NCI-H2171 (cell line): ENCODE results near the gene STC2.
"Not testable (repeated sequence)": the region's sequence is repeated elsewhere in the genome, so short reads cannot be mapped to it uniquely, and the experiment has no call there.

Source experiments
- DNase-seq: peaks from one replicate; lab custom pipeline; 2025; lab: John Stamatoyannopoulos, UW

STC2 gene

DNA sequence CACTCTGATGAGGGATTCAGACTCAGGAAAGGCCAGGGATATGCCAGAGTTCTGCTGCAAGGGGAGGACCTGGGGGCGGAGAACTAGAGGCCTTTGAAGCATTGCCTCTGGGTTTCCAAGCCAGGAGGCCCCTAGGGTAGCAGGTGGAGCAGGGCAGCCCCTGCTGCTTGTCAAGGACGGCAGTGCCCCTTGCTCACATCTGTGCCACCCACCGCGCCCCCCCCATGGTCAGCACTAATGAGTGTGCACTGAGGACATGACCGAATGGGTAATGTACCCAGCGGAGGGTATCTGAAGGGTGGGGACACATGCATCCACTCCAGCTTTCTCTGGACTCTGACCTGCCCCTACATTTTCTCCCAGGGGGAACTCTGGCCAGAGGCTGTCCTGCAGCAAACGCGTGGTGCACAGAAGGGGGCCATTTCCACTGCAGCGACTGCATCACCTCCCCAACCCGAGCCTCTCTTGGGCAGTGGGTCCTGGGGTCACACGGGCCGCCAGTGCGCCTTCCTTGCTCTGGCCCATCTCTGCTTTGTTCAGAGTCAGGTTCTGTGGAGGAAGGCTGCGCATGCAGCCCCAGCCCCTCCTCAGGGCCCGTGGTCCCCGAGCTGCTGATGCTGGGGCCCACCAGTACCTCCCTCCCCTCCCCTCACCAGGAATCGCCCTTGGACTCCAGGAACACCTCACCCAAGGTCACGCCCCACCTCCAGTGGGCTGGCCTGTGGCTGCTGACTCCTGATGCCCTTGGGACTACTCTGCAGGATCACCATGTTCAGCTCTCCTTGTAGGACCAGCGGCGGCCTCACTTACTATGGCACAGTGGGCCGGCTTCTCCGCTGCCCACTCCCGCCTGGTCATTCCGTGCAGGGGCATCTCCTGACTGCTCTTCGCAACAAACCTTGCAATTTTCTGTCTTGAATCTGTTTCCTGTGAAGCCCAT lies 31.2 kb downstream of the STC2 start:
- no peak for DNase-seq

DNA sequence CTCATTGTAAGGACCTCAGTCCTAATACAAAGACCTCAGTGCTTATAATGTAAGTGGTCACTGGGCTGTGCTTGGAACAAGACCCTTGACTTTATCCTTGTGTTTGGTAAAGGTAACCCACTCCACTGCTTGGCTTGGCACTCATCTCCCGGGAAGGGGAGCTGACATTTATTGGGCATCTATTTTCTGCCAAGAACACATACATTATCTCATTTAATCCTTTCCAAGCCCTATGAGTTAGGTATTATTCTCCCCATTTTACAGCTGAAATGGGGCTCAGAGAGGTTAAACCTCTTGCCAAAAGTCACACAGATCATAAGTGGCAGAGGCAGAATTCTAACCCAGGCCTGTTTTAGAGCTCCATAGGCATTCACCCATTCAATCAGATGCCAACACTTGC lies 32.4 kb downstream of the STC2 start:
- DNase-seq: no peak

DNA sequence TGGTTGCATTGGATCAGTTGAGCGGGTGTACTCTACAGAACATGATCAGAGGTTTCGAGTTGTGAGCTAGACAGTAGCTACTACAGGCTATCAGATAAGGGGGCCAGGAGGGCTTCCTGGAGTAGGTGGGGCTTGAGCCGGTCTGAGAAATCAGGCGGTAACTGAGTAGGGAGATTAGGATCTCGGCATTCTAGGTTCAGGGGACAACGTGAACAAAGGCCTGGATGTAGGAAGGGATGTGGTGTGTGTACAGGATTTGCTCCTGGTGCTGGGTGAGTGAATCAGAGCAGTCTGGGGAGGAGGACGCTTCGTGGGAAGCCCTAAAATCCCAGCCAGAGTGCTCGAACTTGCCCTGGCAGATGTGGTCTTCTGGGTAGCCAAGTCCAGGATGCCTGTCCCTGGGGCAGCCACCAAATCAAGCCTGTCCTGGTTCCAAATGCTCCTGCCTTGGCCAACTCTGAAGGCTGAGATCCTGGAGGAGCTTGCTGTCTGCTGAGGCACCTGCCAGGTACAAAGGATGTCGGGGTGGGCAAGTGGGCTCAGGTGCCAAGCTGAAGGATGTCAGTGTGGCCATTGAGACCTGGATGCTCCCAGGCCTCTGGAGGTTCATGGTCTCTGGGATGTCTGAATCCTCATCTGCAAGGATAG lies 33.4 kb downstream of the STC2 start:
- DNase-seq: no peak

DNA sequence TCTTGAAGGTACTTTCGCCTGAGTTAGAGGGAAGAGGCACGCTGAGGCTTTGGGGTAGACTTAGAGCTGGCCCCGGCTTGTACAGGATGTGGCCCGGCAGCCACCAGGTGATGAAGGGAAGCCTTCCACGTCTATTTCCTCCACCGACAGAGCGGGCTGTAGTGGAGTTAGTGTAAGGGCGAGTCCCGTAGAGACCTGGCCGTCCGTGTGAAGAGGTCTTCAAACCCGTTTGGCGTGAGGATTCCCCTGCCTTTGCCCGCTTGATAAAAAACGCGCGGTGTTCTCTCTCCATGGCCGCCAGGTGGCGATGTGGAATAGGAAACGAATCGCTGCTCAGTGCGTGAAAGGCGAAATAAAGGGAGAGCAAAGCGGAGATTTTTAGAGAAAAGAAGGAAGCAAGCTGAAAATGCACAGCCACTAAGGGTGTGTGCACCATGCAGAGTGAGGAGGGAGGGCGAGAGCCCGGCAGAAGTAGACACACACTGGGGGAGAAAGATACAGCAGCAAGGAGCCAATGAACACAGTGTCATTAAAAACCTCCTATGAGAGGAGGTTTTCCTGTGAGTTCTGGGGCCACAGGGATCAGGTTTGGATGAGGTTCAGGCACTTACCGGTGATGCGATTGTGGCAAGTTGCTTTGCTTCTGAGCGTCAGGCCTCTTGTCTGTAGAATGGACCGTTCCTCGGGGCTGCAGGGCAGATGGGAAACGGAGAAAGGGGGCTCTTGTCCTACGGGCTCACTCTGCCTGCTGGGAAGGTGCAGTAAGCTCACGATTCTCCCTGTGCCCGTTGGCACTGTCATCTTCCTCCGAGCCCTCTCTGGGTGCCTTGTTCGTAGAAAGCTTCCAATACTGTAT lies 34.2 kb downstream of the STC2 start:
- peak; percentile 33 for DNase-seq

DNA sequence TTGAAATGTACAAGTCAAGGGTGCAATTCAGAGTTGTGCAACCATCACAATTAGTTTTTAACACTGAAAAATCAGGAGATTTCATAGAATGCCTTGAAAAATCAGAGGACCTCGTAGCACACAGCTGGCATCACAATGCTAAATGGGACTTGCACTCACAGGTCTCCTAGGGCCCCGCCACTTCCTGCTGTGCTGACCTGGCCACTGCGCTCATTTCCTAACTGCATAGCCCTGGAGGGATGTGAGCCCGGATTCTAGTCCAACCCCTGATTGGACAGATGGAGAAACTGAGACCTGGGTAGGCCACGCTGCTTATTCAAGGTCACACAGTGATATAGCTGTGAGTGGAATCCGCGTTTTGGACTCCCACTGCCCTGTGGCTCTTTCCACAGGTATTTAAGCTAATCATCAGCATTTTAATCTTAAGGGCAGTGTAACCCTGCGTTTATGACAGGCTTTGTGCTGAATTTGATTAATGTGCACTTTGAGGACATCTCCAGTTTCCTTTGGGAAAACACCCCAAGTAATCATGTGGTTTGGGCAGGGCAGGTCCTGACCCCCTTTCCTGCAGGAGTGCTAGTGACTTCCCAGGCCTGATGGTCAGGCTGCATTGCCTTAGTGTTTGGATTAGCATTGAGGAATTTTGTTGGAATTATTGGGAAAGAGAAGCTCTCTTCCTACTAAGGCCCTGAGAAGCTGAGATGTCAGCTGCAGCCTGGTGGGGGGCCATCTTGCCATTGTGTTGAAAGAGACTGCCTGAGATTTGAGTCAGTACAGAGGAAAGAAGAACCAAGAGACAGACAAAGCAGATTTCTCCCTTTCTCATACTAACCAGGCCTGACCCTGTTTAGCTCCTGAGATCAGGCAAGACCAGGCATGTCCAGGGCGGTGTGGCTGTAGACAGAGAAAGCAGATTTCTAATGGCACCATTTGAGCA lies 36.2 kb downstream of the STC2 start:
- DNase-seq: no peak

DNA sequence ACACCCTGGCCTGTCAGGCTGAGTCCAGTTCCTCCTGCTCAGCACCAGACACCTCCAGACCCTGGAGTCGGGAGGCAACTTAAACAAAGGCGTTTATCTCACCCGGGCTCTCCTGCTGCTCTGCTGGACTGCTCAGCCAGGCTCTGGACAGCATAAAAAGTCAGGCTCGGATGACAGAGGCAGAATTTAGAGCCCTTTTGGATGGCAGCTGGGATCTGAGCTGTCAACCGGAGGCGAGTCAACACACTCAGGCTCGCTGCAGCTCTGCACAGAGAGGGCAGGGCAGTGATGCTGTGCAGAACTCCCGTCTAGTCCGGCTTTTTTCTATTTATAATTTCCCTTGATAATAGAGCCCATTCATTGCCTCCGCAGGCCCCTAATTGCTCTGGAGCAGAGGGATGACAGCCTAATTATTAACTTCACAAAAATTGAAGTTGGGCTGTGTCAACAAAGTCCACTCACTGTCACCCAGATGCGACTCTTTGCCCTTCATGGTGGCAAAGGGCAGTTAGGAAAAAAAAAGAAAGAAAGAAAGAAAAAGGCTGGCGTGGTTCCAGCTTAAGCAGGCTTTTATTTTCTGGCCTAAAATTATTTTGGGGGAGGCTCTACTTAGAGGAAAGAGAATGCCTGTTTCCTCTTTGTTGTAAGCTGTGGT lies 37.6 kb downstream of the STC2 start:
- no peak for DNase-seq

DNA sequence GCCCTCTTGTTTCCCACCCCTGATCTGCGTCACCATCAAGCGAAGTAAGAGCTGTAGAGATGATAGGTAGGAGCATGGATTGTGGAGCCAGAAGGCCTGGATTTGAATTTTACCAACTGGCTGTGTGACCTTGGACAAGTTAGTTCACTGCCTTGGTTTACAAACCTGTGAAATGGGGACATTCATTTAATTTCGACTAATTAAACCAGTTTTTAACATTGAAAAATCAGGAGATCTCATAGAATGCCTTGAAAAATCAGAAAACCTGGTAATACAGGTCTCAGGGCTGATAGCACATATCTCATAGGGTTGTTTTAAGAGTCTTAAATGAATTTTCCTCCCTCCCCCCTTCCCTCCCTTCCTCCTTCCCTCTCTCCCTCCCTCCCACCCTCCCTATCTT lies 38.8 kb downstream of the STC2 start:
- DNase-seq: no peak

DNA sequence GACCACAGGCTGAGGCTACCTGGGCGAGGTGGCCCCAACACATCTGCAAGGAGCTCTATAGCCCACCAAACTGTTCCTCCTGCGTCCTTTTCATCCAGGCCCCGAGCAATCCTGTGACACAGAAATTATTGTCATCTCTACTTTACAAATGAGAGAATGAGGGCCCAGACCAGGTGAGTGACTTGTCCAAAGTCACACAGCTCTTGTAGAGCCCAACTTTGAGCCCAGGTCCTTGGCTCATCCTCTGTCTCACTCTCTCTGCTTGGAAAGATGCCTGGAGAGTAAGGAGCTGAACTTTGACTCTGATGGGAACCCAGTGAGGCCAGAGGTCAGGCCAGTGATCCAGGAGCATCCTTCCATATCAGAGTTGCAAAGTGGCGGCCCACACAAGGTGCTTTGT lies 39.6 kb downstream of the STC2 start:
- DNase-seq: no peak

DNA sequence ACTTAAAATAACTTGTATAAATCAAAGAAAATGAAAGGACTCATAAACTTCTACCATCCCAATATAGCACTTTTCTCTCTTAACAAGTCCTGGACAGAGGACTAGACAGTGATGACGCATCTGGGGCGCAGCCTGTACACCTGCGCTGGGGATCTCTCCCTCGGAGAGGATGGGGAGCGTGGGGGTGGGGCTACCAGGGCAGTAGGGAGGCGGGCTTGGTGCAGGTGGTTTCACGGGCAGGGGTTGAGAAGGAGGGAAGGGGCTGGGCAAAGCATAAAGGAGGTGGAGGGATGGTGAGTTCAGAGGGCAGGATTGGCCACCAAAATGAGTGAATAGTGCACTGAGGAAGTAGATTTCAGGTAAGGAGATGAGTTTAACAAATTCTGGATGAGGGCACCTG lies 41.1 kb downstream of the STC2 start:
- no peak for DNase-seq

DNA sequence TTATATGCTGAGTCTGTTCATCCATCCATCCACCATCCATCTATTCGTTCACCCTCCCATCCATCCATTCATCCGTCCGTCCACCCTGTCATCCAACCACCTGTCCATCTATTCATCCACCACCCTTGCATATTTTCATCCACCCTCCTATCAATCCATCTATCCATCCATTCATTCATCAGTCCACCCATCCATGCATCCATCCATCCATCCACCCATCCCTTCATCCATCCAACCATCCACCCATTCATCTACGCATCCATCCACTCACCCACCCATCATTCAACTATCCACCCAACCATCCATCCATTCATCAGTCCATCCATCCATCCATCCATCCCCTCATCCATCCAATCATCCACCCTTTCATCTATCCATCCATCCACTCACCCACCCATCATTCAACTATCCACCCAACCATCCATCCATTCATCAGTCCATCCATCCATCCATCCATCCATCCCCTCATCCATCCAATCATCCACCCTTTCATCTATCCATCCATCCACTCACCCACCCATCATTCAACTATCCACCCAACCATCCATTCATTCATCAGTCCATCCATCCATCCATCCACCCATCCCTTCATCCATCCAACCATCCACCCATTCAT lies 43.8 kb downstream of the STC2 start:
- DNase-seq: not testable (repeated sequence)

DNA sequence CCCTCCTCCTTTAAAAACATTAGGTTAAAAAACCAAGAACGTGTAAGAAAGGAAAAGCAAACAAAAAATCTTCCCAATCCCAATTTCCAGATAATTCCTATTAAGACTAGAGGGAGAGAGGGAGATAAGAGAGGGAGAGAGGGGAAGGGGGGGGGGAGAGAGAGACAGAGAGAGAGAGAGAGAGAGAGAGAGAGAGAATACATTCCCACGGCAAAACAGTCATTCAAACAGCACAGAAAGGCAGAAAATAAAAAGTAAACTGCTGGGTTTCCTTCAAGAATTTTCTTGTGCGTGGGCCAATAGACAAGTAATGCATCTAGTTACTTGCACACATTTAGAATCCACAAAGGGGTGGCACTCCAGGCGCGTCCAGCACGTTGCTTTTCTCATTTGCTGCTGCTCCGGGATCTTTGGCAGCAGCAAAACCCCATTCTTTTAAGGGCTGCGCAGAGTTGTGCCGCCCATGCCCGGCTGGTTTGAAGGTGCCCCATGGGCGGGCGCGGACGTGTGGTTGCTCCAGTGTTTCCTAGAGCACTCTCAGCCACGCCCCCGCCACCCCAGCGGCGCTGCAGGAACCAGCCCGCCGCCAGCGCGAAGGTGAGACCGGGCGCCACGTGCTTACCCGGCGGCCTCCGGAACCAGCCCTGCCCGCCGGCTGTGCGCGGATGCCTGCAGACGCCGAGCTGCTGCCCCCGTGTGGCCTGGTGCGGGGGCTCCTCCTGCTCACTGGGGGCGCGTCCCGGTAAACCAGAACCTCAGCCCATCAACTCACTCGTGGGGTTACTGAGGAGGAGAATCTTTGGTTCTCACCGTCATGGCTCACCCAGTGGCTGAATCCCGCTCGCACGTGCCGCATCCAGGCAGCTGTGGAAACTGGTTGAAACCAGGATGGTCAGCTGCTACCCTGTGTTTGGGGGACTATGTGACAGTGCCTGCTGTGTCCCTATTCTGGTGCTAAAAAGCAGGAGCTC lies 44.6 kb downstream of the STC2 start:
- DNase-seq: peak; percentile 19

DNA sequence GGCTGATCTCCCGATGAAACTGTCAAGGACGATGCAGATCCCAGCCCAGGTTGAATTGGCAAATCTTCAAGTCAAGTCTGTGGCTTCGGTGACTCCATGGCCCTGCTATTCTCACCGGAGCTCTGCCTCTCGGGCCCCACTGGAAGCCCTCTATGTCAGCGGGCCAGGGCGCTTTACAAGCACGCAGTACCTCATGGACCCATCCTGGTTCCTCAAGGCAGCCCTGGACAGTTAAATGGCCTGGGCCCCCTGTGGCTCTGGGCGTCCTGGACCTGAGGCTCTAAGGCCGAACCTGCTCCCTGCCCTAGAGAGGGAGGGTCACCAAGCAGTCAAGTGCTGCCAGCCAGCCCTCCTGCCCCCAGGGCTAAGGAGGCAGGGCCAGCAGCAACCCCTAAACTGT lies 45.3 kb downstream of the STC2 start:
- DNase-seq: no peak

DNA sequence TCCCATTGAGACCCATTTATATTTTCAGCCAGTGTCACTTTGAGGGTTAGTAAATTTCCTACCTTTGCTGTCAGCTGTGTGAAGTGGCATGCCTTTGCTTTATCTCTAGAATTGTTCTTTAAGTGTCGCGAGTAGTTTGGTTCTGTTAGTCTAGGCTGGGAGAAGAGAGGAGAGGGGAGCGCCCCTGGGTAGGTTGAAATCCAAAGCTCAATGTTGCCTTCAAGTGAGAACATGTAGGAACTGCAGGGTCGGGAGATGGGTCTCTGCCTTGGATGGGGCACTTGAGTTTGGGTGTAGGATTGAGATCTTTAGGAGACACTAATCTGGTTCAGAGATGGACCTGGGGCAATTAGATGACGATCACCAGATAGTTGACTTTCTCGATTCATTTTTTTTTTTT lies 46.3 kb downstream of the STC2 start:
- DNase-seq: no peak

DNA sequence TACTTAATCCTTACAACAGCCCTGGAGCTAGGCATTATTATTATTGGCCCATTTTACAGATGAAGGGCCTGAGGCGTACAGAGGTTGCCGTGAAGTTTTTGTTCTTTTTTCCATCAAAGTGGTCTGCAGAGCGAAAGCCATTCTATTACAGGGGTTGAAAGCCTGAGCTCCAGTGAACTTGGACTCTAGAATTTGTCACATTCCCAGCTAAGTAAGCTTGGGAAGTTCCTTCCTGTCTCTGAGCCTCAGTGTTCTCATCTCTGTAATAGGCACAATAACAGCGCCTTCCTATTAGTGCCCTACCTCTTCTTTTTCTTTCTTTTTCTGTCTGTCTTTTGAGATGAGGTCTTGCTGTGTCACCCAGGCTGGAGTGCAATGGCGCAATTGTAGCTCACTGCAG lies 49.0 kb downstream of the STC2 start:
- no peak for DNase-seq

DNA sequence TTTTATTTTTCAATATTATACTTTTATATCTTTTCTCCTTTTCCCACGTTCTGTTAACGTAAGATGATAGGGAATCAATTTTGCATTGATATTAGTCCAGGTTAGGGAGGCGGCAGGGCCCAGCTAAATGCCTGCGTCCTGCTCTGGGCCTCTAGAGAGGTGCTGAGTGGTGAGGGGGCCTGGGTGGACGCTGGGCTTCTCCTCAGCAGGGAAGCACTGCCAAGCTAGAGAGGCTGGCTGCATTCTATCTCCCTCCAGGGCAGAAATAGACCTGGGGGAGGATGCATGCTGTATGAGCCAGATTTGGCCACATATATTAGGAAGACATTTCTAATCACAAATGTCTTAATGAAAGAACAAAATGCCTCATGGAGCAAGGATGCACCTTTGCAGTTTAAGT lies 49.6 kb downstream of the STC2 start:
- DNase-seq: no peak

DNA sequence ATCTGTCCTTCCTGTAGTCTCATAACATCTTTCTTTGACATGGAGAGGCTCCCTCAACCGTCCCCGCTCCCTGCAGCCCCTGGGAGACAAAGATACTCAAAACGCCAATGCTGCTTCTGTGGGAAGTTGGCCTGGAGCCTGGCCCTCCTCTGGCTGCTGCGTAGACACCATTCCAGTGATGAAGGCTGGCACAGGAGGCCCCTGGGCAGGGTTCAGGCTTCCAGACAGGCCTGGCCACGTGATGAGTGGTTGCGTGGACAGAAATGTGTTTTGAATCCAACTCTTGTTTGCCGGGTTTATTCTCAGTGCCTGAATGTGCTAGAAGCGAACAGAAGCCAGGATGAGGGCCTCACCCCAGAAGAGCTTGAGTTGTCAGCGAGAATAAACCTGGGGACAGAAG lies 50.0 kb downstream of the STC2 start:
- DNase-seq: no peak

DNA sequence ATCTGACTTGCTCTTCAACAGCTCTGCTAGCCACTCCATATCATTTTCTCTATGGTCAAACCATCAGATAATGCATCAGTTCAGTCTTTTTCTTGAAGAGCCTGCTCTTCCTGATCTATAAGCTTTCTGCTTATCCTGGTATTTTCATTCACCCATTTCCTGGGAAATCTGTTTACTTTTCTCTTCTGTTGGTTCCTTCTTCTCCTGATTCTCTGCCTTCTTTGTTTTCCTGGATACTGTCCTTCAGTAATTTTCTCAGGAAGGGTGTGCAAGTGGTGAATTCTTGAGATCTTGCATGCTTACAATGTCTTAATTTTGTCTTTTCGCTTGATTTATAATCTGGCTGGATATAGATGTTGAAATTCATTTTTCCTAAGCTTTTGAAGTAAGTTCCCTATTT lies 53.4 kb downstream of the STC2 start:
- DNase-seq: no peak

DNA sequence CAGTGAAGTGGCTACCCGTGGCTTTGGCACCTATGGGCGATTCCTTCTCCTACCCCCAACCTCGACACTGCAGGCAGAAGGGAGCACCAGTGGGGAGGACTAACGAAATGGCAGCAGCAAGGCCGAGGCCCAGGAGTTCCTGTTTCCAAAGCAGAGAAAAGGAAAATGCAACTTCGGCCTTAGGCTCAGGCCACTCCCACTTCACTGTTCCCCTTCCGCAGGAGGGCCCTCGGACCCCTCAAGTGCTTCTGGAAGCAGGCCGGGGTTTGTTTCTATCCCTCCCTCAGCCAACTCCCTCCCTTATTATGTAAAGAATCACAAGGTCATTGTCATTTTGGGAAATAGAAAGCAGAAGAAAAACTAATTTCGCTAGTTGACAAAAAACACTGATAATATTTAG lies 56.8 kb downstream of the STC2 start:
- DNase-seq: no peak

DNA sequence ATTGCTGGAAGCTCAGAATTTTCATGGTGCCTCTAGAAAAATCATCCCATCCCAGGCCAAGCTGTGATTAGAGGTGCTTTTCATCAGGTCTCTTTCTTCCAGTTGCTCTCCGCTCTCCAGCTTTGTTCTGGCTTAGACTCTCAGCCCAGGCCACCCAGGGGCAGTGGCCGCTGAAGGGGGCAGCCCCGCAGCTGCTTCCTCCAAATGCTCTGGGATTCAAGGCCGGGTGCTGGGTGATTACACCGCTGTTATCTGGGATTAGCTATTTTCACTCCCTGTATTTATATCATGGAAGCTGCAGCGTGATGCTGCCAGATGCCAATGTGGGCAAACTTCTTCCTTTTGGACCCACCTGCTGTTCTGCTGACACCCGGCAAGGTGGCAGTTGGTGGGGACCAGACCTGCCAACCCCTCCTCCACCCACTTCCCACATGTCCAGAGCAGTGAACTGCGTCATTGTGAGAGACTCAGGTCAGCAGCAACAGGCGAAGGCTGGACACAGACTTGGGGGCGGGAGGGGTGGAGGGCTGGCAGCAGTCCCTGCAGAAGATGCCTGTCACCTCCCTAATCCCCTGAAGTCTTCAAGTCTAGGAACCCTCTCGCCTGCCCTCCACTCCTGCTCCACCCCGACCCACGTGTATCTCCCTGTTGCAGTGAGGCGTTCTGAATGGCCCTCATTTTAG lies 59.3 kb downstream of the STC2 start:
- DNase-seq: no peak
